Mucosa of gallbladder (tissue), 1 donor: ENCODE results near the gene TPPP. TPM values are rescaled to one million over a fixed set of nuclear protein-coding genes. Genes with fewer than 3 reads are reported as not detected.

ENCODE experiments used
- total RNA-seq: library from RNA; stranded (reverse); gene quantifications from one replicate; pipeline ENCODE4 v1.2.1, GENCODE V29; 2021
- donor health status: DM: no; HTN: no; CAD: no.

Gene TPPP
- total RNA-seq, 1 donor from 2014 or later = 9.9 TPM

Other genes starting within 250 kb of the TPPP start
- gene SLC9A3, start 168.9 kb downstream of the TPPP start, total RNA-seq = 537 TPM
- 26.7 TPM for gene CEP72, start 81.0 kb downstream of the TPPP start, total RNA-seq
- 14.5 TPM for gene ZDHHC11B, start 91.4 kb upstream of the TPPP start, total RNA-seq
- 23.2 TPM for gene ZDHHC11, start 157.6 kb upstream of the TPPP start, total RNA-seq
- 40.8 TPM for gene BRD9, start 199.4 kb upstream of the TPPP start, total RNA-seq
- gene TRIP13, start 199.5 kb upstream of the TPPP start, total RNA-seq = 0.92 TPM